Stomach (tissue), 9 donors: ENCODE results near the gene PRDX3. TPM values are rescaled to one million over a fixed set of nuclear protein-coding genes. Genes with fewer than 3 reads are reported as not detected.

Experiments
- DNase-seq, 2 donors: peaks; one replicate each; pipeline versions ENCODE4 v3.0.0 to v3.0.0-alpha.2; 2013 to 2019
- H3K27ac ChIP-seq, 5 donors: fragments of 200-600 bp in 4 of 5; sonication (generic) in 4 of 5; one replicate each; pipeline ENCODE4 v1.5.1; 2013 to 2019; ENCODE audit warnings: mild to moderate bottlenecking in 1 of 5, moderate library complexity in 1 of 5
- H3K27me3 ChIP-seq, 3 donors: fragments of 200-600 bp; sonication (generic); one replicate each; pipeline ENCODE4 v1.5.1; 2017 to 2019; ENCODE audit warnings: mixed run types in 1 of 3
- H3K36me3 ChIP-seq, 4 donors: fragments of 200-600 bp; sonication (generic); 1 replicate in 3 of 4; 2 replicates in 1 of 4; pipeline ENCODE4 v1.5.1; 2016 to 2019
- H3K4me1 ChIP-seq, 4 donors: fragments of 200-600 bp; sonication (generic); one replicate each; pipeline ENCODE4 v1.5.1; 2016 to 2019
- H3K4me3 ChIP-seq, 4 donors: fragments of 200-600 bp; sonication (generic) in 3 of 4; one replicate each; pipeline ENCODE4 v1.5.1; 2016 to 2019; ENCODE audit warnings: mild to moderate bottlenecking in 1 of 4
- H3K9me3 ChIP-seq, 4 donors: fragments of 200-600 bp; sonication (generic); one replicate each; pipeline ENCODE4 v1.5.1; 2016 to 2019
- EP300 ChIP-seq: sonication (generic); formaldehyde crosslinking; IDR thresholded peaks from one replicate; pipeline ENCODE4 v1.6.1; 2017; ENCODE audit warnings: antibody characterized with exemption
- POLR2A ChIP-seq, 4 donors: fragments of 450-650 bp; IDR thresholded peaks; one replicate each; pipeline ENCODE4 v1.6.1; 2016; ENCODE audit warnings: antibody characterized with exemption in 4 of 4, control low read depth in 2 of 4, mild to moderate bottlenecking in 1 of 4, moderate library complexity in 1 of 4
- POLR2AphosphoS5 ChIP-seq, 3 donors: sonication (generic); formaldehyde crosslinking; IDR thresholded peaks; one replicate each; pipeline ENCODE4 v1.6.1; 2016; ENCODE audit warnings: antibody characterized with exemption in 3 of 3
- WGBS, 5 donors: extraction: QIAGEN DNeasy Blood & Tissue Kit in 3 of 5; methylation state at CpG; one replicate each; pipeline versions ENCODE4 v1.1.5 to v1.1.7; 2013 to 2018; 5-methylcytosine and 5-hydroxymethylcytosine counted together
- intact Hi-C: fragments of 100-400 bp; cut with DNase I; formaldehyde crosslinking; loops from one replicate; pipeline ENCODE4 v1.15.1; 2023; ENCODE audit warnings: low total_unique reads
- polyA plus RNA-seq, 3 donors: library from polyadenylated mRNA; stranded (reverse); fragments of 200-250 nt; gene quantifications; one replicate each; pipeline ENCODE4 v1.2.3, GENCODE V29; 2013
- total RNA-seq, 5 donors: library from RNA; depleted of rRNA; stranded (reverse); fragments of >200 nt; gene quantifications; one replicate each; pipeline versions ENCODE4 v1.1.0 to v1.2.3, GENCODE V29; 2014 to 2016
- TF ChIP-seq, protein P1 (sequence below), 7 experiments: fragments of 450-650 bp in 4 of 7; fragments of 200-600 bp in 3 of 7; sonication (generic) in 3 of 7; IDR thresholded peaks; one replicate each; pipeline ENCODE4 v1.5.1; 2016 to 2019; ENCODE audit warnings: antibody characterized with exemption in 7 of 7, control low read depth in 2 of 7, mild to moderate bottlenecking in 1 of 7
- donor health status: healthy with polysubstance abuse.
- donor health status: Bipolar disorder and iron deficiency.
- donor health status: healthy.

Gene PRDX3
- total and polyA plus RNA-seq, 8 donors = 11.9 to 163 (median 118) TPM

DNA sequence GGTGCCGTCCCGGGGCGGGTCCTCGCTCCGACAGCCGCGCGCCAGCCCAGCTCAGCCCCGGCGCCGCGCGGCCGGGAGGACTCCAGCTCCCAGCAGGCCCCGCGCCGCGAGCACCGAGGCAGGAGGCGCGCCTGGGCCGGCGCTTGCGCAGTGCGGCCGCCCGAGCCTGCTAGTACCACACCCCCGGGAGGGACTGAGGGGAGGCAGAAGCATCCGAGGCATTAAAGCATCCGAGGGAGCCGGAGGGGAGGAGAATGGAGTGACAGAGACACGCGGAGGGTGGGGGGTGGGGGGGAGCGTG, 28.7 kb upstream of the PRDX3 start, which contains the start of gene GRK5:
GRK5 (plus strand) TSS at position 206 of the 301 bp plus-strand sequence. CDS start 347 bp downstream, outside the sequence.
- 0 to 1% (median 0%) methylated on average over 8 to 34 of the region's 34 CpGs for WGBS, 5 donors
- no peaks in the 10 kb centered on the region for H3K9me3 ChIP-seq
- H3K4me3 ChIP-seq = peak within 1 kb of the TSS; percentile 63 to 88 (median 74)
- peak; percentile 96 to 99 for DNase-seq
- H3K36me3 ChIP-seq = no peaks in the 10 kb centered on the region
- TF ChIP-seq POLR2AphosphoS5 (IDR thresholded peaks at IDR 0.05) = peak; percentile 84 to 94 (median 84)
- no peak for TF ChIP-seq POLR2A (IDR thresholded peaks at IDR 0.05)
- no peaks in the 10 kb centered on the region for H3K27me3 ChIP-seq
- intact Hi-C loops = loop anchor here (10.0 kb wide), 2 partner anchors 207 to 237 kb away; no protein-coding TSS in a partner anchor
- peak within 1 kb of the TSS; percentile 97 to 100 (median 98) for H3K27ac ChIP-seq
- H3K4me1 ChIP-seq = peaks cover 30 to 52% (median 49%) of the 10 kb centered on the region in 4 donors

DNA sequence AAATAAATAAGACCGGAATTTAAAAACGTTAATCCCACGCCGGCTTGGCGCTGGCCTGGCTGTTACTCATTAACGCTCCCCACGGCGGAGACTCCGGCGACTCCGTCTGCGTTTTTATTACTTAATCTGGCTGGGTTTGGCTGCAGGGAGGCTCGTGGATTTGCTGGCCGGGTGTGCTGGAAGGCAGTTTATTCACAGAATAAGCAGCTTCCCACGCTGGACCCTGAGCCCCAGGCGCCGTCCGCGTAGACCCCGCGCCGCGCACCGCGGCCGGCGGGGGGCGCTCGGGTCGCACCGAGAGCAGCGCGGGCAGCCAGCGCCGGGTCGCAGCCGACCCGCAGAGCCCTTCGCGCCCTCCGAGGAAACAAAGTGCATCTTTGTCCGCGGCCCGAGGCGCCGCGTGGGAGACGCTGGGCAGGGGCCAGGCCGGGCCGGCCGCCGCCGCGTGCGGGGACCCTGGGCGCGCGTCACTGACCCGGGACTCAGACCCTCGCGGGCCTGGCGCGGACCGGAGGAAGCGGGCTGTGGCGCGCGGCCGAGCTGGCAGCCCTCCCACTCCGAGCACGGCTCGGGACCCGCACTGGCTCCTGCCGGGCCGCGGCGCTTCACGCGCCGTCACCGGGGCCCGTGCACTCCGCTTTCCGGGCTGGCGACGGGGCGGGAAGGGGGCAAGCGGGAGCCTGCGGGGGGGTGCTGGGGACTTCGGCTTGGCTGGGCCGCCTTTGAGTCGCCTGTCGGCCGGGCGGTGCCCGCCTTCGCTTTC, 28.2 kb upstream of the PRDX3 start:
- Histone ChIP-seq H3K27me3 (no peaks in the 10 kb centered on the region), H3K4me1 (peaks cover 25 to 46% (median 44%) of the 10 kb centered on the region in 4 donors), H3K9me3 (no peaks in the 10 kb centered on the region), H3K27ac (peak overlapping the region; percentile 97 to 100 (median 98)), H3K4me3 (peak overlapping the region; percentile 63 to 88 (median 74)), H3K36me3 (no peaks in the 10 kb centered on the region)
- 0 to 1% (median 0%) methylated on average over 37 to 97 of the region's 97 CpGs for WGBS, 5 donors
- TF ChIP-seq EP300 (no peak), POLR2AphosphoS5 (IDR thresholded peaks at IDR 0.05) (no peak)
- TF ChIP-seq, protein P1, sequence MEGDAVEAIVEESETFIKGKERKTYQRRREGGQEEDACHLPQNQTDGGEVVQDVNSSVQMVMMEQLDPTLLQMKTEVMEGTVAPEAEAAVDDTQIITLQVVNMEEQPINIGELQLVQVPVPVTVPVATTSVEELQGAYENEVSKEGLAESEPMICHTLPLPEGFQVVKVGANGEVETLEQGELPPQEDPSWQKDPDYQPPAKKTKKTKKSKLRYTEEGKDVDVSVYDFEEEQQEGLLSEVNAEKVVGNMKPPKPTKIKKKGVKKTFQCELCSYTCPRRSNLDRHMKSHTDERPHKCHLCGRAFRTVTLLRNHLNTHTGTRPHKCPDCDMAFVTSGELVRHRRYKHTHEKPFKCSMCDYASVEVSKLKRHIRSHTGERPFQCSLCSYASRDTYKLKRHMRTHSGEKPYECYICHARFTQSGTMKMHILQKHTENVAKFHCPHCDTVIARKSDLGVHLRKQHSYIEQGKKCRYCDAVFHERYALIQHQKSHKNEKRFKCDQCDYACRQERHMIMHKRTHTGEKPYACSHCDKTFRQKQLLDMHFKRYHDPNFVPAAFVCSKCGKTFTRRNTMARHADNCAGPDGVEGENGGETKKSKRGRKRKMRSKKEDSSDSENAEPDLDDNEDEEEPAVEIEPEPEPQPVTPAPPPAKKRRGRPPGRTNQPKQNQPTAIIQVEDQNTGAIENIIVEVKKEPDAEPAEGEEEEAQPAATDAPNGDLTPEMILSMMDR (IDR thresholded peaks at IDR 0.05) = peak in 4 of 7 experiments; percentile 35 to 87 (median 72)
- intact Hi-C loops = loop anchor here (10.0 kb wide), 2 partner anchors 208 to 238 kb away; no protein-coding TSS in a partner anchor
- DNase-seq = peak; percentile 76 to 91

DNA sequence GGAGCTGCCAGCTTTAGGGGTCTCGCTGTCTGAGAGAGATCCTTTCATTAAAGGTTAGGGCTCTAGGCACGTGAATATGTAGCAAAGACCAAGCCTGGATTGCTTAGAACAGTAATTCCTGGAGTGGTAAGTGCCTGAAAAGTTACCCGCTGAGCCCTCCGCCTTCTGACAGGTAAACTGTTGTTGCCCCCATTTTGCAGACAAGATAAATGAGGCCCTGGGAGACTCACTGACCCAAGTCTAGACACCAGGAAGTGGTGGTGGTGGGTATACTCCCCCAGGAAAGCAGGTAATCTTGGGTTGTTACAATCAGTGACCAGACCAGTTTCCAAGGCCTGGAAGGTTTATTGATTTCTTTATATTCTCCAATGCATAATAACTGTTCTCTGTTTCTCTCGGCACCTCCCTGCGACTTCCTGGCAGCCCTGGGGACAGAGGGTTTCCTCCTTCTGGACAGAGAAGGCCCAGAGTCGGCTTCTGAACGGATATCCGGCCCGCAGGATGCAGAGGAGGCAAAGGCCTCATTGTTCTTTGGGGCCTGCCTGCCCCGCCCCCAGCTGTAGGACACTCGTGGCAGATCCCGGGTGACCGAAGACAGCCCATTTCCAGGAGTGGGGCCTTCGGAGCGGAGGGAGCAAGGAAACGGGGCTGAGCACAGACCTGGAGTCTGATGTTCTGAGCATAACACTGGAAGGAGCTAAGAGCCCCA, 27.4 kb upstream of the PRDX3 start:
- intact Hi-C loops = loop anchor here (10.0 kb wide), 2 partner anchors 209 to 239 kb away; no protein-coding TSS in a partner anchor

DNA sequence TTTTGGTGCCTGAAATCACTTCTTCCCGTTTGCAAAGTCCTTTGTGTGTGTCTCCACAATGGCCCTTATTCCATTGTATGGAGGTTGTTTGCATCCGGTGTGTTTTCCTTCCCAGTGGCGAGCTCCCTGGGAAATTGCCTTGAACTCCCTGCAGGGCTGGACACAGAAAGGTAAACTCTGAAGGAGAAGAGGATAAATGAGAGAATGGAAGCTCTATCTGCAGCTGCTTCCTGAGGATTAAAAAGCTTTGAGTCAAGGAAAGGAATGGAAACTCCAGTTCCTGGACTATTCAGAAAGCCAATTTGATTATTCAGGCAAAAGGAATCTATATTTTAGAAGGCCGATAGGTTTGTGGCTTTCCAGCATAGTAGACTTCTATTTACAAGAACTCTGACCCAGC, 24.4 kb upstream of the PRDX3 start:
- intact Hi-C loops = loop anchor here (10.0 kb wide), 2 partner anchors 212 to 242 kb away; no protein-coding TSS in a partner anchor
- no peak for TF ChIP-seq POLR2AphosphoS5 (IDR thresholded peaks at IDR 0.05)
- no peak for TF ChIP-seq EP300
- Histone ChIP-seq H3K27me3 (peaks cover 0 to 5% (median 0%) of the 10 kb centered on the region in 3 donors), H3K4me3 (no peak overlapping the region), H3K4me1 (peaks cover 6 to 27% (median 18%) of the 10 kb centered on the region in 4 donors), H3K9me3 (no peaks in the 10 kb centered on the region), H3K27ac (peak overlapping the region in 1 of 5 donors; percentile 36), H3K36me3 (no peaks in the 10 kb centered on the region)
- WGBS, 5 donors = 25 to 51% (median 37%) methylated on average over 4 of the region's 4 CpGs
- DNase-seq = no peak

More for the DNA sequence above, 27.4 kb upstream of the PRDX3 start:
- peak in 1 of 3 donors; percentile 27 for TF ChIP-seq POLR2AphosphoS5 (IDR thresholded peaks at IDR 0.05)
- TF ChIP-seq POLR2A (IDR thresholded peaks at IDR 0.05) = no peak
- no peaks in the 10 kb centered on the region for H3K36me3 ChIP-seq
- peak overlapping the region; percentile 97 to 100 (median 98) for H3K27ac ChIP-seq
- H3K4me1 ChIP-seq = peaks cover 19 to 39% (median 37%) of the 10 kb centered on the region in 4 donors
- peak overlapping the region; percentile 63 to 88 (median 74) for H3K4me3 ChIP-seq
- no peaks in the 10 kb centered on the region for H3K9me3 ChIP-seq
- H3K27me3 ChIP-seq = no peaks in the 10 kb centered on the region
- peak; percentile 59 to 73 for DNase-seq
- WGBS, 5 donors = 26 to 30% (median 26%) methylated on average over 17 of the region's 17 CpGs

DNA sequence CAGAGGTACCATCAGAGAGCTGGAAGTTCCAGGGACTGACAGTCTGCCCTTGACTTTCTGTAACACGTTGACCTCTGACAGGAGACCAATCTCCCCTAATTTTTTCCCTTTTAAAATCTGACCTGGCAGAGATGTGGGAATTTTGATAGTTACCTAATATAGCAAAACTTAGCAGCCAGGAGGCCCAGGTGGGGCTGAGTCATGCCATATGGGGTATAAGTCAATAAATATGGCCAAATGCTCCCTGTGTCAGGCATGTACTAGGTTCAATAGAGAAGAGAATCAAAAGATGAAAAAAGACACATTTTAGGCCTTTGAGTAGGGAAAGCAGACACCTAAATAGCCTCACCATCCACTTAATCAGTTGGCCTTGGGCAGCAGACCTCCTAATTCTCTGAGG, 22.6 kb upstream of the PRDX3 start:
- TF ChIP-seq EP300 (no peak), POLR2A (IDR thresholded peaks at IDR 0.05) (no peak), POLR2AphosphoS5 (IDR thresholded peaks at IDR 0.05) (no peak)
- TF ChIP-seq, protein P1 (IDR thresholded peaks at IDR 0.05) = no peak

More for the DNA sequence above, 22.6 kb upstream of the PRDX3 start:
- Histone ChIP-seq H3K9me3 (no peaks in the 10 kb centered on the region), H3K4me1 (peaks cover 4 to 24% (median 12%) of the 10 kb centered on the region in 4 donors), H3K4me3 (no peak overlapping the region), H3K27me3 (peaks cover 0 to 5% (median 0%) of the 10 kb centered on the region in 3 donors), H3K27ac (no peak overlapping the region), H3K36me3 (no peaks in the 10 kb centered on the region)
- no peak for DNase-seq
- 81 to 90% (median 83%) methylated on average over 1 of the region's 1 CpG for WGBS, 5 donors
- intact Hi-C loops = loop anchor here (10.0 kb wide), 2 partner anchors 214 to 244 kb away; no protein-coding TSS in a partner anchor
